Natural killer cell (primary cell): ENCODE data around the gene DGKD. TPM values are rescaled to one million over a fixed set of nuclear protein-coding genes. Genes with fewer than 3 reads are reported as not detected.

Experiments used
- ATAC-seq, 3 donors: fragments of 150-1000 bp in 2 of 3; fragments of 200-7000 bp in 1 of 3; cut with Tn5 transposase; 1 replicate in 1 of 3; 2 replicates in 2 of 3; pipeline ENCODE4 v1.10.0; 2021; ENCODE audit warnings: mild to moderate bottlenecking in 2 of 3, moderate library complexity in 2 of 3
- DNase-seq, 2 donors: peaks; one replicate each; pipeline versions ENCODE4 v3.0.0 to v3.0.0-alpha.2; 2013 to 2021; ENCODE audit warnings: mixed read lengths in 1 of 2
- H3K27ac ChIP-seq: one replicate; pipeline ENCODE4 v1.5.1; 2013; ENCODE audit warnings: mild to moderate bottlenecking, low read length
- H3K27me3 ChIP-seq: one replicate; pipeline ENCODE4 v1.6.1; 2013; ENCODE audit warnings: low read length; ENCODE audit not compliant: control insufficient read depth, insufficient read depth
- H3K36me3 ChIP-seq: one replicate; pipeline ENCODE4 v1.6.1; 2013; ENCODE audit warnings: low read length; ENCODE audit not compliant: control insufficient read depth, insufficient read depth
- H3K4me1 ChIP-seq: one replicate; pipeline ENCODE4 v1.6.1; 2013; ENCODE audit warnings: low read length; ENCODE audit not compliant: control insufficient read depth, insufficient read depth
- H3K4me3 ChIP-seq: one replicate; pipeline ENCODE4 v1.5.1; 2013; ENCODE audit warnings: low read length
- H3K9me3 ChIP-seq: one replicate; pipeline ENCODE4 v1.6.1; 2013; ENCODE audit warnings: low read length; ENCODE audit not compliant: control insufficient read depth, insufficient read depth
- H3K27ac Mint-ChIP-seq, 2 donors: one replicate each; pipeline ENCODE4 v1.8.0; 2022; ENCODE audit warnings: mild to moderate bottlenecking in 2 of 2, mixed read lengths in 2 of 2, moderate library complexity in 1 of 2
- H3K27me3 Mint-ChIP-seq, 2 donors: one replicate each; pipeline ENCODE4 v1.8.0; 2022; ENCODE audit warnings: low read depth in 2 of 2, mixed read lengths in 2 of 2
- H3K36me3 Mint-ChIP-seq: one replicate; pipeline ENCODE4 v1.8.0; 2022; ENCODE audit warnings: mixed read lengths
- H3K4me1 Mint-ChIP-seq, 2 donors: one replicate each; pipeline ENCODE4 v1.8.0; 2022; ENCODE audit warnings: mixed read lengths in 2 of 2
- H3K4me3 Mint-ChIP-seq: one replicate; pipeline ENCODE4 v1.8.0; 2022; ENCODE audit warnings: mild to moderate bottlenecking, moderate library complexity, mixed read lengths
- H3K9me3 Mint-ChIP-seq, 2 donors: one replicate each; pipeline ENCODE4 v1.8.0; 2022; ENCODE audit warnings: mixed read lengths in 2 of 2
- CTCF ChIP-seq: fragments of 200-600 bp; IDR thresholded peaks from one replicate; pipeline ENCODE4 v1.8.0; 2022; ENCODE audit warnings: antibody characterized with exemption
- WGBS: methylation state at CpG from one replicate; pipeline ENCODE4 v1.1.7; 2013; ENCODE audit warnings: missing lambda C conversion rate; ENCODE audit not compliant: insufficient coverage; 5-methylcytosine and 5-hydroxymethylcytosine counted together
- intact Hi-C: fragments of 100-400 bp; cut with micrococcal nuclease; formaldehyde crosslinking; loops from one replicate; pipeline ENCODE4 v1.14.2; 2022
- total RNA-seq, 4 donors: library from RNA; stranded (reverse); fragments of 120-200 nt in 1 of 4; gene quantifications; one replicate each; pipeline versions ENCODE4 v1.2.3 to v1.2.4, GENCODE V29; 2013 to 2022

The DGKD gene
- total RNA-seq, 3 donors from 2014 or later (not counting 1 experiment from before 2014, with no cell fraction given): 299 to 456 (median 329) TPM

- Mint-ChIP-seq H3K9me3 (no peaks in the 10 kb centered on the region), H3K27ac (peak overlapping the region; percentile 66 to 81), H3K36me3 (peaks cover 7% of the 10 kb centered on the region), H3K4me3 (peak overlapping the region; percentile 54), H3K4me1 (peaks cover 76% of the 10 kb centered on the region in 2 donors), H3K27me3 (no peaks in the 10 kb centered on the region)
- Histone ChIP-seq H3K27me3 (no peaks in the 10 kb centered on the region), H3K4me3 (no peak overlapping the region), H3K9me3 (no peaks in the 10 kb centered on the region), H3K27ac (peak overlapping the region; percentile 74), H3K4me1 (peaks cover 56% of the 10 kb centered on the region), H3K36me3 (peaks cover 19% of the 10 kb centered on the region)
- 64% methylated on average over 1 of the region's 1 CpG for WGBS
- intact Hi-C loops: no loop called here
- ATAC-seq (no peak), DNase-seq (no peak)
- no peak for TF ChIP-seq CTCF
These were observed 25.1 kb downstream of the DGKD start for GRCh38 chr2:233379441-233379840.

GRCh38 chr2:233380132-233380895 lies 26.0 kb downstream of the DGKD start:
- Mint-ChIP-seq H3K4me1 (peaks cover 80 to 81% of the 10 kb centered on the region in 2 donors), H3K27me3 (no peaks in the 10 kb centered on the region)

GRCh38 chr2:233380995-233381637 lies 26.8 kb downstream of the DGKD start:
- Mint-ChIP-seq H3K4me1 (peaks cover 80 to 81% of the 10 kb centered on the region in 2 donors), H3K27ac (peak overlapping the region; percentile 66 to 81), H3K27me3 (no peaks in the 10 kb centered on the region), H3K36me3 (peaks cover 7% of the 10 kb centered on the region), H3K4me3 (peak overlapping the region; percentile 73), H3K9me3 (no peaks in the 10 kb centered on the region)
- 88% methylated on average over 11 of the region's 11 CpGs for WGBS
- ATAC-seq: no peak
- H3K27me3 ChIP-seq: no peaks in the 10 kb centered on the region
- no peak overlapping the region for H3K4me3 ChIP-seq
- H3K9me3 ChIP-seq: no peaks in the 10 kb centered on the region
- TF ChIP-seq CTCF: no peak
- intact Hi-C loops: loop anchor here (5.0 to 10.0 kb wide), 3 partner anchors 36 to 296 kb away; no protein-coding TSS in a partner anchor
- H3K4me1 ChIP-seq: peaks cover 73% of the 10 kb centered on the region
- H3K27ac ChIP-seq: peak overlapping the region; percentile 59
- H3K36me3 ChIP-seq: peaks cover 14% of the 10 kb centered on the region
- peak in 1 of 2 donors; percentile 40 for DNase-seq

More at GRCh38 chr2:233380132-233380895, 26.0 kb downstream of the DGKD start:
- H3K27me3 ChIP-seq: no peaks in the 10 kb centered on the region
- no peak overlapping the region for H3K4me3 ChIP-seq
- peaks cover 16% of the 10 kb centered on the region for H3K36me3 ChIP-seq
- no peaks in the 10 kb centered on the region for H3K9me3 Mint-ChIP-seq
- peaks cover 65% of the 10 kb centered on the region for H3K4me1 ChIP-seq
- intact Hi-C loops: loop anchor here (5.0 to 10.0 kb wide), 3 partner anchors 37 to 296 kb away; no protein-coding TSS in a partner anchor
- DNase-seq (no peak), ATAC-seq (peak in 2 of 3 donors; percentile 23 to 24)
- H3K36me3 Mint-ChIP-seq: peaks cover 7% of the 10 kb centered on the region
- no peak for TF ChIP-seq CTCF
- H3K4me3 Mint-ChIP-seq: peak overlapping the region; percentile 73
- H3K27ac Mint-ChIP-seq: peak overlapping the region; percentile 66 to 81
- H3K27ac ChIP-seq: peak overlapping the region; percentile 74
- whole genome bisulfite sequencing: 61% methylated on average over 11 of the region's 13 CpGs
- H3K9me3 ChIP-seq: no peaks in the 10 kb centered on the region
